ENCODE results near the gene SPPL2C.

Gene SPPL2C

DNA sequence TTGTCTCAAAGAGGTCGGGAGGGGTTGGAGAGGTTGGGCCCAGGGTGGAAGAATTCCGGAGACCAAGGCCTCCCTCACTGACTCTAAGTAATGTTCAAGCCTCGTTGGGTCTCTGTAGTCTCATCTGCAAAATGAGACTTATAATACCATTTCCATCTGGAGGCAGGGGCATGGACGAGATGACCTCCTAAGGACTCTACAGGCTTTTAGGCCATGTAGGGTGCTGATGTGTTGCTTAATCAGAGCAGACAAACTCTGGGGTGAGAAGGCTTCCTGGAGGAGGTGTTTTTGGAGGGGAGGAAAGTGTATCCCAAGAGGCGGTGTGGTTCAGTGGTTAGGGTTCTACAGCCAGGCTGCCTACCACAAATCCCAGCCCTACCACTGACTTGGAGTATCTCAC lies 3.1 kb downstream of the SPPL2C start:
- in situ Hi-C loops (cut with MboI; ENCODE audit: low pct_unique_long_range_greater_than_20kb, low sequenced_read_pairs, unreplicated experiment) = no loop called here
- DNase-seq (ENCODE audit: low spot score) = no peak
- TF ChIP-seq, protein P1, sequence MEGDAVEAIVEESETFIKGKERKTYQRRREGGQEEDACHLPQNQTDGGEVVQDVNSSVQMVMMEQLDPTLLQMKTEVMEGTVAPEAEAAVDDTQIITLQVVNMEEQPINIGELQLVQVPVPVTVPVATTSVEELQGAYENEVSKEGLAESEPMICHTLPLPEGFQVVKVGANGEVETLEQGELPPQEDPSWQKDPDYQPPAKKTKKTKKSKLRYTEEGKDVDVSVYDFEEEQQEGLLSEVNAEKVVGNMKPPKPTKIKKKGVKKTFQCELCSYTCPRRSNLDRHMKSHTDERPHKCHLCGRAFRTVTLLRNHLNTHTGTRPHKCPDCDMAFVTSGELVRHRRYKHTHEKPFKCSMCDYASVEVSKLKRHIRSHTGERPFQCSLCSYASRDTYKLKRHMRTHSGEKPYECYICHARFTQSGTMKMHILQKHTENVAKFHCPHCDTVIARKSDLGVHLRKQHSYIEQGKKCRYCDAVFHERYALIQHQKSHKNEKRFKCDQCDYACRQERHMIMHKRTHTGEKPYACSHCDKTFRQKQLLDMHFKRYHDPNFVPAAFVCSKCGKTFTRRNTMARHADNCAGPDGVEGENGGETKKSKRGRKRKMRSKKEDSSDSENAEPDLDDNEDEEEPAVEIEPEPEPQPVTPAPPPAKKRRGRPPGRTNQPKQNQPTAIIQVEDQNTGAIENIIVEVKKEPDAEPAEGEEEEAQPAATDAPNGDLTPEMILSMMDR (IDR thresholded peaks at IDR 0.05; ENCODE audit: extremely low read depth, insufficient read depth, missing control alignments) = no peak

DNA sequence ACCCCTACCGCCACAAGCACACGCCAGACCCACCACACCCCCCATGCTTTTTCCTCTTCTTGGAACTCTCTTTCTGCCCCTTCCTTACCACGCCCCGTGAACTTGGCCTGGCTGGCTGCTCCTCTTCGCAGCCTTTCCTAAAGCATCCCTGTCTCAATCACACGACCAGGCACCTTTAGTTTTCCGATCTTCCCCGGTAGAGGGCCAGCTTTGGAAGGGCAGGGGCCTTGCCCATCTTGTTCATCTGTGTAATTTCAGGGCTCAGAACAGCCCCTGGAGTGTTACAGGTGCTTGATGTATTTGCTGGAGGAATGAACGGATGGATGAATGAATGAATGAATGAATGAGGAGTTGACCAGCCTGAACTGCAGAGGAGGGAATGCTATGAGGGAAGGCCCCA lies 3.7 kb downstream of the SPPL2C start:
- TF ChIP-seq, protein P1 (IDR thresholded peaks at IDR 0.05; ENCODE audit: extremely low read depth, insufficient read depth, missing control alignments) = no peak
- DNase-seq (ENCODE audit: low spot score) = no peak
- in situ Hi-C loops (cut with MboI; ENCODE audit: low pct_unique_long_range_greater_than_20kb, low sequenced_read_pairs, unreplicated experiment) = no loop called here

DNA sequence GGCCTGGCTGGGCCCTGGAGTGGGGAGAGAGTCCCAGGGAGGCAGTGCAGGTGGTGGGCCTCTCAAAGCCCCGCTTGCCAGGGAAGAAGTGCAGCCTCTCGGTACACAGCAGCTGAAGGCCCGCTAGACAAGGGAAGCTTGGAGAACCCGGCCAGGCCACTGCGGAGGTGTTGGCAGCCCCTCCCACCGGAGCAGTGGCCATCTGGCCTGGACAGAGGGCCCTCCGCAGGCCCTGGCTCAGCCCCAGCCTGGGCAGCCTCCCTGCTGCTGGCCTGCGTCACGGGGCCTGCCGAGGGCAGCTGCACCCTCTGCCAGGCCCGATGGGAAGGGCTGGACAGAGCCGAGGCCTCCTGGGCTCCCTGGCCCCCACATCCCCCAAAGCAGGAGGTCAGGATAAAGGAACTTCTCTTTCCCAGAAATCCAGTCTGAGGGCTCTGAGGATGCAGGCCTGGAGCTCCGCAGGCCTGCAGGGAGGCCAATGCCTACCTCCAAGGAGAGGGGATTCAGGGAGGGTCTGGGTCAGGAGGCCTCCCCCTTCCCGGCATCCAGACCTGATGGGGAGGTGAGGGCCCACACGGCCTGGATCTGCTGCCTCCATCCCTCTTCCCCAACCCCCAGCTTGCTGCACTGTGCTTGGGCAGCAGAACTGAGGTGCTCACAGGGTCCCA lies 4.3 kb downstream of the SPPL2C start:
- TF ChIP-seq, protein P1 (IDR thresholded peaks at IDR 0.05; ENCODE audit: extremely low read depth, insufficient read depth, missing control alignments) = no peak
- in situ Hi-C loops (cut with MboI; ENCODE audit: low pct_unique_long_range_greater_than_20kb, low sequenced_read_pairs, unreplicated experiment) = no loop called here
- no peak for DNase-seq (ENCODE audit: low spot score)

DNA sequence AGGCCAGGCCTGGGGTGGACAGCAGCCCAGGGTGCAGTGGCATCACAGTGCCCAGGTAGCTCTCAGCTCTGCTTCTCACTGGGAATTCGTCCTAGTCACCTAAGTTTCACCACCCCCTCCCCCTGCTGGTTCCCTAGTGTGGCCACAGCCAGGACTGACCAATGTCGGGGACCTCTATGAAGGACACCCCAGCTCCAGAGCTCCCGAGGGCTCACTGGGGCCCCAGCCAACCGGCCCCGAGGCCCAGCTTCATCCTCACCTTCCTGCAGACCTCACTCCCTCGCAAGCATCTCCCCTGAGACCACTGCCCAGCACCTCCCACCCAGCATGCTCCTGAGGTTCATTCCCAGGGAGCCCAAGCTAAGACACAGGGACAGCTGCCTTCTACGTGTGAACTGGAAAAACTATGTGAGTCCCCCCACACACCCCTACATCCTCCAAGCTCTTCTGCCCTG lies 4.9 kb downstream of the SPPL2C start:
- TF ChIP-seq, protein P1 (IDR thresholded peaks at IDR 0.05; ENCODE audit: extremely low read depth, insufficient read depth, missing control alignments) = no peak
- in situ Hi-C loops (cut with MboI; ENCODE audit: low pct_unique_long_range_greater_than_20kb, low sequenced_read_pairs, unreplicated experiment) = no loop called here

DNA sequence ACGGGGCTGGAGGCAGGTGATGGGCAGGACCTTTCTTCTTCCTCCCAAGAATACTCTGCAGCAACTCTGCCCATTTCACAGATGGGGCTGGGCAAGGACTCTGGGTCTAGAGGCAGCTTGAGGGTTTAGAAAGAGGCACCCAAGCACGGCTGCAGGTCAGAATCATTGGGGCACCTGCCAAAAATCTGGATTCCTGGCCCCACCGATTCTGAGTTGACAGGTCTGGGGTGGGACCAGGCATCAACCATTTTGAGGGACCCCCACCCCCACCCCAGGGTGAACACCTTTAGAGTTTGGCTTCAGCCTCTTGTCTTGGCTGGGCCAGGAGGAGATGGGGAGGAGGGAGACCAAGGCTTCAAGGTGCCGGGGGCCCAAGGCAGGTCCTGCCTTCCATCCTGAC lies 5.3 kb downstream of the SPPL2C start:
- in situ Hi-C loops (cut with MboI; ENCODE audit: low pct_unique_long_range_greater_than_20kb, low sequenced_read_pairs, unreplicated experiment) = no loop called here

More for the DNA sequence above, 4.9 kb downstream of the SPPL2C start:
- no peak for DNase-seq (ENCODE audit: low spot score)

DNA sequence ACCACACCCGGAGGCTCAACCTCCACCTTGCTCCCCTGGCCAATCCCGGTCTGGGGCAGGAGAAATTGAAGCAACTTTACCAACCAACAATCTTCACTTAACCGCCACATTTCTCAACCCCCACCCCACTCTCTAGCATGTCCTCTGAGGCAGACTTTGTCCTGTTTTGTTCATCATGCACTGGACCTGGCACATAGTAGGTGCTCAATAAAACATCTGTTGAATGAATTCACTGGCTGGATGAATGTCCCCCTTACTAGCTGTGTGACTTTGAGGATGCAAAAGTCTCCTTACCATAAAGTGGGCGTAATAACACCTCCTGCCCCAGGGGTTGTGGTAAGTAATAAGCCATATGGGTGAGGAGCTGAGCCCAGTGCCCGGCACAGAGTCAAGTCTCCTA lies 5.8 kb downstream of the SPPL2C start:
- TF ChIP-seq, protein P1 (IDR thresholded peaks at IDR 0.05; ENCODE audit: extremely low read depth, insufficient read depth, missing control alignments) = no peak
- in situ Hi-C loops (cut with MboI; ENCODE audit: low pct_unique_long_range_greater_than_20kb, low sequenced_read_pairs, unreplicated experiment) = no loop called here
- no peak for DNase-seq (ENCODE audit: low spot score)

More for the DNA sequence above, 5.3 kb downstream of the SPPL2C start:
- DNase-seq (ENCODE audit: low spot score) = no peak
- TF ChIP-seq, protein P1 (IDR thresholded peaks at IDR 0.05; ENCODE audit: extremely low read depth, insufficient read depth, missing control alignments) = no peak

Measured in GM13977 (cell line).